BJ (cell line): ENCODE results near the gene SLC2A9. TPM values are rescaled to one million over a fixed set of nuclear protein-coding genes. Genes with fewer than 3 reads are reported as not detected.

Experiments
- CTCF ChIA-PET: fragments of 350-600 bp; formaldehyde crosslinking; extraction: SDS; loops from one replicate; lab custom pipeline; 2021; ENCODE audit warnings: antibody characterized with exemption, inconsistent platforms; lab: Yijun Ruan, JAX
- POLR2A ChIA-PET: fragments of 300-600 bp; sonication (Branson Sonifier 250); formaldehyde crosslinking; extraction: SDS; loops from one replicate; lab custom pipeline; 2021; ENCODE audit warnings: antibody characterized with exemption; lab: Charles Lee
- DNase-seq: peaks from one replicate; pipeline ENCODE4 v3.0.0-alpha.2; 2011; ENCODE audit warnings: low read depth
- H3K27me3 ChIP-seq: 2 replicates; pipeline ENCODE4 v1.6.0; 2011; ENCODE audit warnings: low read length; ENCODE audit not compliant: control insufficient read depth, insufficient read depth
- H3K36me3 ChIP-seq: 2 replicates; pipeline ENCODE4 v1.5.1; 2011; ENCODE audit warnings: low read length; ENCODE audit not compliant: control insufficient read depth, insufficient read depth
- H3K4me3 ChIP-seq: 2 replicates; pipeline ENCODE4 v1.5.1; 2011; ENCODE audit warnings: low read depth, mild to moderate bottlenecking, control low read depth, low read length
- polyA plus RNA-seq: library from polyadenylated mRNA; depleted of rRNA; stranded (reverse); fragments of >200 nt; gene quantifications from 2 replicates; pipeline ENCODE4 v1.2.3, GENCODE V29; 2011
- TF ChIP-seq, protein P1 (sequence below): IDR thresholded peaks from 2 replicates; pipeline ENCODE4 v1.5.1; 2011; ENCODE audit warnings: low read depth, mild to moderate bottlenecking, control low read depth, inconsistent platforms, low read length, moderate library complexity; ENCODE audit not compliant: insufficient read depth

Gene SLC2A9
- polyA plus RNA-seq, 1 experiment, result 6.4 TPM

DNA sequence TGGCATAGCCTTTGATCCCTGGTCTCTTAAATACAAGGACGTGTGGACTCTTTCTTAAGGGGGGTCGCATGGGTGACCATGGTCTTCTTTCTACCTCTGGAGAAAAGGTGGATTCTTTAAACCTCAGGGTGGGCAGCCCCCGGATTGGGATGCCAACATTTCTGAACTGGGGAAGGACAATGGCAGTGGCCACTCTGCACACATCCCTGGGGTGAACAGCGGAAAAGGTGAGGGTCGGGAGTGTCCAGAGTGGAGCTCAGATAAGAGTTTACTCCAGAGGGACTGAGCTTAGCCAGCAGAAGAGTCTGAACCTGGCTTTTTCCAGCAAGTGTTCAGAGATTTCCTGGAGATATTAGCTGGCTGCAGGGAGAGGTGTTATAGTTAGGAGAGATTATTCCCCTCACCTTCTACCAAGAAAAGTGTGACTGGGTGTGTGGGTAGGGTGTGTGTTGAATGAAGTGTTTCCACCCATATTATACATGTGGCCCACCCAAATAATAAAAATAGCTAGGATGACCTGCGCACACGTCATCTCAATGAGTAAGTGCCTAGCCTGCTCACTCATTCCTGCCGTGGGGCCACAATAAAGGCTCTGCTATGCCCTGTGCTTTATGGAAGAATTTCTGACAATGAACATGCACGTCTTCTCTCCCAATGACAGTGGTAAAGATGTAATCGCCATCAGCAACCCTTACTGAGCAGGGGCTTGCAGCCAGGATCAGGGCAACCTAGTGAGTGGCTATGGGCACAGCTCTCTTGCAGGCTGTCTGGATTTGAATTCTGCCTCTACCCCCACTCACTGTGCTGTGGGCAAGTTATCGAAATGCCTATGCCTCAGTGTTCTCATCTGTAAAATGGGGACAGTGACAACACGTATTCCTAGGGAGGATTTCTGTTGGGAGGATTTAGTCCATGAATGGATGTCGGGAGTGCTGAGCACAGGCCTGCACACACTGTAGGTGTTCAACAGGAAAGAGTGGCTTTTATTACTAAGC lies 76.6 kb downstream of the SLC2A9 start:
- ChIA-PET POLR2A (no interaction called here), CTCF (no interaction called here)
- H3K4me3 ChIP-seq, result no peak overlapping the region
- no peaks in the 10 kb centered on the region for H3K27me3 ChIP-seq
- TF ChIP-seq, protein P1, sequence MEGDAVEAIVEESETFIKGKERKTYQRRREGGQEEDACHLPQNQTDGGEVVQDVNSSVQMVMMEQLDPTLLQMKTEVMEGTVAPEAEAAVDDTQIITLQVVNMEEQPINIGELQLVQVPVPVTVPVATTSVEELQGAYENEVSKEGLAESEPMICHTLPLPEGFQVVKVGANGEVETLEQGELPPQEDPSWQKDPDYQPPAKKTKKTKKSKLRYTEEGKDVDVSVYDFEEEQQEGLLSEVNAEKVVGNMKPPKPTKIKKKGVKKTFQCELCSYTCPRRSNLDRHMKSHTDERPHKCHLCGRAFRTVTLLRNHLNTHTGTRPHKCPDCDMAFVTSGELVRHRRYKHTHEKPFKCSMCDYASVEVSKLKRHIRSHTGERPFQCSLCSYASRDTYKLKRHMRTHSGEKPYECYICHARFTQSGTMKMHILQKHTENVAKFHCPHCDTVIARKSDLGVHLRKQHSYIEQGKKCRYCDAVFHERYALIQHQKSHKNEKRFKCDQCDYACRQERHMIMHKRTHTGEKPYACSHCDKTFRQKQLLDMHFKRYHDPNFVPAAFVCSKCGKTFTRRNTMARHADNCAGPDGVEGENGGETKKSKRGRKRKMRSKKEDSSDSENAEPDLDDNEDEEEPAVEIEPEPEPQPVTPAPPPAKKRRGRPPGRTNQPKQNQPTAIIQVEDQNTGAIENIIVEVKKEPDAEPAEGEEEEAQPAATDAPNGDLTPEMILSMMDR, result no peak
- DNase-seq, result no peak
- H3K36me3 ChIP-seq, result no peaks in the 10 kb centered on the region

DNA sequence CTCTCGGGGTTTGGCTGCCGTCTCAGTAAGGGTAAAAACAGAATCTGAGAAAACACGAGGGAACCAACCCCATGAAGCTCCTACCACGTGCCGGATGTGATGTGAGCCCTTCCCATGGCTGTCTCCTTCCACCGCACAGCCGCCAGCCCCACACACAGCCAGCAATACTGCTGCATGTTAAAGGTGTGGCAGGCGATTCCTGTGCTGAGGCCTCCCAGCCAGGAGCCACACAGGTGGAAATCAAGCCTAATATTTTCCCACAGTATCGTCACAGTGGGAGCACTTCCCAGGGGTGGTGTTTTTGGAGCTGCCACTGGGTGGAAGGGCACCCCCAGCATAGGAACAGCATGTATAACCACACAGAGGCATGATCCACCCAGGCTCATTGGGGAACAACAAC lies 77.5 kb downstream of the SLC2A9 start:
- Histone ChIP-seq H3K4me3 (no peak overlapping the region), H3K27me3 (no peaks in the 10 kb centered on the region), H3K36me3 (no peaks in the 10 kb centered on the region)
- TF ChIP-seq, protein P1, result no peak
- ChIA-PET CTCF (interaction anchor here (0.6 kb wide), 1 partner anchor 75 kb away, joined by 3 read pairs; no protein-coding TSS in a partner anchor), POLR2A (no interaction called here)
- no peak for DNase-seq

DNA sequence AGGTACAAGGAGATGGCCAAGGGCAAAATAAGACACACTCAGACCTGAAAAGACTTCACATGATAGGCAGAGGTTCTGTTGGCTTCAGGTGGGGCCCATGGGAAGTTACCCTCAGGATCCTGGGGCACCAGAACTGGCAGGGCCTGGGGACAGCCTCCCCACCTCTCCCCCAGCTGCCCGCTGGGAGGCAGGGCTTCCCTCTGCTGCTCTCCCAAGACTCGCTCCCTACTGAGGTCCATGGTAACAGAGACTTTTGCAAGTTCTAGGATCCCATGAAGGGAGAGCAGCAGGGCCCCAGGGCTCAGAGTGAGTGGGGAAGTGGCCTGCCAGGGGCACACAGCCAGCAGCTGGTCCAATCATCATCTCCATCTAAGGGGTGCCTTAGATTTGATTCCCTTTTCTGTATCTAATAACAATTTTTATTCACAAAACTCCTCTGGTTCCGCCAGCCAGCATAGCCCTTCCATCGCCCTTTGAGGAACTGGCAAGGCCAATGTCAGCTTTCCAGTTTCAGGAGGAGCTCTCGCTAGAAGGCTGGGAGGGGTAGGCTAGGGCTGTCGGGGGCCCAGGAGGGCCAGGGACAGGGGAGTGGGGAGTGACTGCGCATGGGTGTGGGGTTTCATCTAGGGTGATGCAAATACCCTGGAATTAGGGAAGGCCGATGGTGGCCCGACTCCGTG lies 78.2 kb downstream of the SLC2A9 start:
- no peaks in the 10 kb centered on the region for H3K27me3 ChIP-seq
- H3K36me3 ChIP-seq, result no peaks in the 10 kb centered on the region
- ChIA-PET CTCF (no interaction called here), POLR2A (no interaction called here)
- TF ChIP-seq, protein P1, result no peak
- DNase-seq, result no peak
- no peak overlapping the region for H3K4me3 ChIP-seq

DNA sequence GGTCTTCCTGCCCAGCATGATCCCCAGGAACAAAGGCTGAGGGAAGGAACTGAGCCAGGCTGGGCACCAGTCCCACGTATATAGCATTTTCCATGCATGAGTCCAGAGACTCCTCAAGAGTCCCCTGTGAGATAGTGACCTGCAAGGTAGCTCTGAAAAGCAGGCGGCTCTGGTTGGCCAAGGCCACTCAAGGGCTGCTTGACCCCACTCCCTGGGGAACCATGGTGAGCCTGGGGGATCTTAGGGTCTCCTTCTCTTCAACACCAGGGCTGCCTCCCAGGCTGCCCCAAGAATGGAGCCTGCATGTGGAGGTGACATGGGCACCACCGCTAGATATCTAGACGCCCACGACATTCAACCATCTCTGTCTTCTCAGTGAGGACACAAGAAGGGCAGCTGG lies 79.2 kb downstream of the SLC2A9 start:
- H3K36me3 ChIP-seq, result no peaks in the 10 kb centered on the region
- TF ChIP-seq, protein P1, result no peak
- no peaks in the 10 kb centered on the region for H3K27me3 ChIP-seq
- CTCF ChIA-PET, result no interaction called here
- no peak overlapping the region for H3K4me3 ChIP-seq
- DNase-seq, result no peak
- POLR2A ChIA-PET, result no interaction called here

DNA sequence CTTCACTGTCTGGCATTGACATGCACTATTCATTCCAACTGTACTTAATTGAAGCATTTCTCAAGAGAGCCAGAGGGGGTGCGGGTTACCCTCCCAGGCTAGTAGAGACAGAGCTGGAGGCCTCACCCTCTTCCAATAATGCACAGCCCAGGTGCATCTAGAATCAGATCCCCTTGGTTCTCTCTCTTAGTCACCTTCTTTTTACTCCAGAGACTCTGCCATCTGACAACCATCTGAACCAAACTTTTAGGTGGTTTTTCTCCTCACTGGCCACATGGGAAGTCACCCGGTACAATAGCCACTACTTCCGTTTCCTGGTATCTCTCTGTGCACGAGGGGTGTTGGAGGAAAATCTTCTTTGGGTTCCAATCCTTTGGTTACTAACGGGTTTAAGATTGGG lies 81.3 kb downstream of the SLC2A9 start:
- no peak overlapping the region for H3K4me3 ChIP-seq
- ChIA-PET CTCF (no interaction called here), POLR2A (no interaction called here)
- H3K27me3 ChIP-seq, result no peaks in the 10 kb centered on the region
- TF ChIP-seq, protein P1, result no peak
- no peaks in the 10 kb centered on the region for H3K36me3 ChIP-seq
- no peak for DNase-seq
